ENCODE data around the gene DACT1.

The DACT1 gene

GRCh38 chr14:58625438-58625837 lies 12.3 kb upstream of the DACT1 start:
- Histone ChIP-seq H3K9me3 (ENCODE audit: low read length) (no peaks in the 10 kb centered on the region), H3K9ac (ENCODE audit: low read length) (no peak overlapping the region), H3K4me1 (ENCODE audit: insufficient read depth, low read length, severe bottlenecking) (no peaks in the 10 kb centered on the region), H3K4me3 (ENCODE audit: low read depth, low read length, poor library complexity, severe bottlenecking) (no peak overlapping the region), H3K36me3 (ENCODE audit: insufficient read depth, low read length) (no peaks in the 10 kb centered on the region), H4K20me1 (ENCODE audit: insufficient read depth, low read length) (no peaks in the 10 kb centered on the region), H3K9me2 (ENCODE audit: low read depth, low read length) (no peaks in the 10 kb centered on the region), H3K27ac (ENCODE audit: low read depth, low read length, poor library complexity, severe bottlenecking) (no peak overlapping the region), H3K27me3 (ENCODE audit: insufficient read depth, low read length) (no peaks in the 10 kb centered on the region), H2AFZ (ENCODE audit: low read length) (no peak overlapping the region), H3F3A (ENCODE audit: insufficient read depth, low read length) (no peaks in the 10 kb centered on the region), H3K4me2 (ENCODE audit: low read length) (no peak overlapping the region), H3K79me2 (ENCODE audit: insufficient read depth, low read length) (no peaks in the 10 kb centered on the region)
- TF ChIP-seq EZH2 (IDR thresholded peaks at IDR 0.05; ENCODE audit: borderline replicate concordance, low read length) (no peak), CTCF (IDR thresholded peaks at IDR 0.05; ENCODE audit: low read length) (no peak)

GRCh38 chr14:58626431-58626831 lies 11.3 kb upstream of the DACT1 start:
- no peak overlapping the region for H3K9ac ChIP-seq (ENCODE audit: low read length)
- no peaks in the 10 kb centered on the region for H3K4me1 ChIP-seq (ENCODE audit: insufficient read depth, low read length, severe bottlenecking)
- no peaks in the 10 kb centered on the region for H3K36me3 ChIP-seq (ENCODE audit: insufficient read depth, low read length)
- H3K4me3 ChIP-seq (ENCODE audit: low read depth, low read length, poor library complexity, severe bottlenecking), result no peak overlapping the region
- no peak for TF ChIP-seq CTCF (IDR thresholded peaks at IDR 0.05; ENCODE audit: low read length)
- TF ChIP-seq EZH2 (IDR thresholded peaks at IDR 0.05; ENCODE audit: borderline replicate concordance, low read length), result no peak
- H4K20me1 ChIP-seq (ENCODE audit: insufficient read depth, low read length), result no peaks in the 10 kb centered on the region
- no peak overlapping the region for H3K27ac ChIP-seq (ENCODE audit: low read depth, low read length, poor library complexity, severe bottlenecking)
- no peaks in the 10 kb centered on the region for H3K9me3 ChIP-seq (ENCODE audit: low read length)
- no peaks in the 10 kb centered on the region for H3K27me3 ChIP-seq (ENCODE audit: insufficient read depth, low read length)
- H3F3A ChIP-seq (ENCODE audit: insufficient read depth, low read length), result no peaks in the 10 kb centered on the region
- no peaks in the 10 kb centered on the region for H3K79me2 ChIP-seq (ENCODE audit: insufficient read depth, low read length)
- H3K9me2 ChIP-seq (ENCODE audit: low read depth, low read length), result no peaks in the 10 kb centered on the region
- no peak overlapping the region for H3K4me2 ChIP-seq (ENCODE audit: low read length)
- no peak overlapping the region for H2AFZ ChIP-seq (ENCODE audit: low read length)

GRCh38 chr14:58628406-58628805 lies 9.4 kb upstream of the DACT1 start:
- H3K4me2 ChIP-seq (ENCODE audit: low read length), result no peak overlapping the region
- H3K36me3 ChIP-seq (ENCODE audit: insufficient read depth, low read length), result no peaks in the 10 kb centered on the region
- no peak overlapping the region for H2AFZ ChIP-seq (ENCODE audit: low read length)
- H3K9me2 ChIP-seq (ENCODE audit: low read depth, low read length), result no peaks in the 10 kb centered on the region
- H3K9ac ChIP-seq (ENCODE audit: low read length), result no peak overlapping the region
- no peaks in the 10 kb centered on the region for H3K79me2 ChIP-seq (ENCODE audit: insufficient read depth, low read length)
- no peaks in the 10 kb centered on the region for H4K20me1 ChIP-seq (ENCODE audit: insufficient read depth, low read length)
- no peak overlapping the region for H3K27ac ChIP-seq (ENCODE audit: low read depth, low read length, poor library complexity, severe bottlenecking)
- no peak overlapping the region for H3K4me3 ChIP-seq (ENCODE audit: low read depth, low read length, poor library complexity, severe bottlenecking)
- no peak for TF ChIP-seq CTCF (IDR thresholded peaks at IDR 0.05; ENCODE audit: low read length)
- no peak for TF ChIP-seq EZH2 (IDR thresholded peaks at IDR 0.05; ENCODE audit: borderline replicate concordance, low read length)
- H3F3A ChIP-seq (ENCODE audit: insufficient read depth, low read length), result no peaks in the 10 kb centered on the region
- no peaks in the 10 kb centered on the region for H3K27me3 ChIP-seq (ENCODE audit: insufficient read depth, low read length)
- H3K9me3 ChIP-seq (ENCODE audit: low read length), result no peaks in the 10 kb centered on the region
- no peaks in the 10 kb centered on the region for H3K4me1 ChIP-seq (ENCODE audit: insufficient read depth, low read length, severe bottlenecking)
